BLaER1 treated with 17β-estradiol and CSF1 and Interleukin-3, amounts not matched to agents 10 nM and 100 nM (cell line): ENCODE results near the gene PASK.

Experiments
- H3K27ac ChIP-seq, 11 experiments: shearing (Covaris generic); formaldehyde crosslinking; 2 replicates each; pipeline ENCODE4 v1.8.1; 2022
- H3K27me3 ChIP-seq, 11 experiments: shearing (Covaris generic); formaldehyde crosslinking; 2 replicates each; pipeline ENCODE4 v1.8.1; 2022
- H3K36me3 ChIP-seq, 11 experiments: shearing (Covaris generic); formaldehyde crosslinking; 2 replicates each; pipeline ENCODE4 v1.8.1; 2022
- H3K4me1 ChIP-seq, 10 experiments: shearing (Covaris generic); formaldehyde crosslinking; 2 replicates each; pipeline ENCODE4 v1.8.1; 2022
- H3K4me2 ChIP-seq, 11 experiments: shearing (Covaris generic); formaldehyde crosslinking; 2 replicates each; pipeline ENCODE4 v1.8.1; 2022
- H3K4me3 ChIP-seq, 10 experiments: shearing (Covaris generic); formaldehyde crosslinking; 2 replicates each; pipeline ENCODE4 v1.8.1; 2022
- H3K9ac ChIP-seq, 11 experiments: shearing (Covaris generic); formaldehyde crosslinking; 2 replicates each; pipeline ENCODE4 v1.8.1; 2022
- H3K9me3 ChIP-seq, 11 experiments: shearing (Covaris generic); formaldehyde crosslinking; replicated peaks in 1 of 11; 2 replicates each; pipeline ENCODE4 v1.8.1; 2022
- H4K20me1 ChIP-seq, 11 experiments: shearing (Covaris generic); formaldehyde crosslinking; 2 replicates each; pipeline ENCODE4 v1.8.1; 2022
- Cebpa-rat ChIP-seq, 11 experiments: shearing (Covaris generic); IDR thresholded peaks; 2 replicates each; pipeline ENCODE4 v1.8.1; 2022

The PASK gene

DNA sequence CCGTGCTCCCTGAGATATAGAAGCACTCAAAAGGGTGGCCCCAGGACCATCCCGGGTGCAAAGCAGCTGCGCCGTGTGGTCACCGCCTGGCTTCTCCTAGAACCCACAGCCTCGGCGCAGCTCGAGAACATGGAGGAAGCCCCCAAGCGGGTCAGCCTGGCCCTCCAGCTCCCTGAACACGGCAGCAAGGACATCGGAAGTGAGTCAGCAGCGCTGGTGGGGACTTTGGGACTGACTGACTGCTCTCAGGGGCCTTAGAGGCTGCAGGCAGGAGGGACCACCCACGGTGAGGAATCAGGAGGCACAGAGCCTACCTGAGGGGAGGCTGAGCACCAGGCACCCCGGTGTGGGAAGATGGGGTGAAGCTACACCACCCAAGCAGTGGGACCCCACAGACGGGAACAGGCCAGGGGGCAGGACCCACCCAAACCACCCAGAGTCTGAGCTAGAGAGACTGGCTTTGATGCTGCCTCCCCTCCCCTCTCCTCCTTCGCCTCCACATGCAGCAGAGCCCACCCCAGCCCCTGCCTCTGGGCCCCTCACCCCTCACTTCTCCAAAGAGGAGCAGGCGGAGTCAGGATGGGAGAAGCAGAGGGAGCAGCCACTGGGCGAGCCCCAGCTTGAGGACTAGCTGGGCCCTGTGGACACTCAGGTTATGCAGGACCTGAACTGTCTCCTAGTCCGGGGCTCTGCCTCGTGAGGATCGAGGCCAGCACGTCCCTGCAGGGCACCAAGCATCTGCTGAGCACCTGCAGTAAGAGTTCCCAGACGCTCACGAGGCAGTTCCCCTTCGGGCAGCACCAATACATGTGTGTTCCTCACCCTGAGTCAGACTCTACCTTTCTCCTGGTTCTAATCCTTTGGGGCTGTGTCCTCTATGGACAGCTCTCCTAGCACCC is 75.9 kb downstream of the PASK start:
- peaks cover 0 to 62% (median 0%) of the 10 kb centered on the region in 11 experiments; a peak in 6 of 22 replicates for H4K20me1 ChIP-seq
- H3K36me3 ChIP-seq = peaks cover 0 to 19% (median 12%) of the 10 kb centered on the region in 11 experiments; a peak in 13 of 22 replicates
- peaks cover 0 to 13% (median 9%) of the 10 kb centered on the region in 10 experiments; a peak in 13 of 20 replicates for H3K4me1 ChIP-seq
- H3K27me3 ChIP-seq = no peaks in the 10 kb centered on the region
- H3K27ac ChIP-seq = no peak overlapping the region
- TF ChIP-seq Cebpa-rat (IDR thresholded peaks at IDR 0.05) = no peak
- H3K9me3 ChIP-seq = no peaks in the 10 kb centered on the region
- H3K4me2 ChIP-seq = no peak overlapping the region
- H3K4me3 ChIP-seq = no peak overlapping the region
- no peak overlapping the region for H3K9ac ChIP-seq

DNA sequence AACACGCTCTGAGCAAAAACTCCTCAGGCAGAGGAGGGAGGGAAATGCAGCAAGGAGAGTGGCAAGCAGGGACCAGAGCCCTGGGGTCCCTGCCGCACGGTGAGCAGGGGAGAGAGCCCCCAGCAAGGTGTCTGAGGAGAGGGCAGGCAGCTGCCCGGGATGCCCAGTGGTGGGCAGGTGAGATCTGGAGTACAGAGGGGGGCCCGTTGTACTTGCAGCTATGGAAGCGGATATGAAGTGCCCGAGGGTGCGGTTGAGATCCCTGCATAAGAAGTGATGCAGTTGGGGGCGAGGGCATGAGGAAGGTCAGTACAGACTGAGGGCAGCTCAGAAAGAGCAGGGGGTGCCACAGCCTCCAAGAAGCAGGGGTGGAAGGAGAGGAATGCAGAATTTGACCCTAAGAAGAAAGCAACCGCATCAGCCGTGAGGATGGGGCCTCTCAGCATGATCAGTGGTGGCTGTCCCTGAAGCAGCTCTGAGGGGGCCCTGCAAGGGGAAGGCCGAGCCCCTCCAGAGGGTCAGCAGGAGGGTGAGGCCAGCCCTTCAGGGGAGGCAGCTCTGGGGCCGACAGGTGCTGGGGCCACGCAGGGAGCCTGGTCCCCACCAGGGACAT is 76.6 kb downstream of the PASK start:
- no peak overlapping the region for H3K4me2 ChIP-seq
- H3K27me3 ChIP-seq = no peaks in the 10 kb centered on the region
- no peak for TF ChIP-seq Cebpa-rat (IDR thresholded peaks at IDR 0.05)

DNA sequence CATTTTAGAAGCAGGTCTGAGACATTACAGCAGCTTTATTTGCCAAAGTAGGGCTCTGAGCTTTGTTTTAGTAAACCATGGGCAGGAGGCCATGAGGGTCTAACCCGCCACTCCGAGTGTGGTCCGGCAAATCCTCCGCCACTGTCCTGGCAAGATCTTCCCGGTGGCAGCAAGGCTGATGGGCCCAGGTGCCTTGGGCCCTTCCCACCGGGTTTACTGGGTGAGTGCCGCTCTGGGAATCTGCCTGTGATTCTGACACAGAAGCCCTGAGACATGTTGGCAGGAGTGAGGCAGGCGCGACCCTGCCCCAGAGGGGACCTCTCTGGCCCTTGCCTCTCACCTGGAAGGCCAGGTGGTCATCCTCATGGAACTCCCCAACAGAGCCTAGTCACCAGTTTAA is 77.1 kb downstream of the PASK start:
- H3K9me3 ChIP-seq = no peaks in the 10 kb centered on the region
- H4K20me1 ChIP-seq = peaks cover 0 to 68% (median 0%) of the 10 kb centered on the region in 11 experiments; a peak in 6 of 22 replicates
- H3K4me3 ChIP-seq = no peak overlapping the region
- no peak overlapping the region for H3K27ac ChIP-seq
- H3K9ac ChIP-seq = no peak overlapping the region
- H3K27me3 ChIP-seq = no peaks in the 10 kb centered on the region
- H3K4me2 ChIP-seq = no peak overlapping the region
- H3K4me1 ChIP-seq = peaks cover 0 to 7% (median 3%) of the 10 kb centered on the region in 10 experiments; a peak in 13 of 20 replicates
- H3K36me3 ChIP-seq = peaks cover 0 to 19% (median 12%) of the 10 kb centered on the region in 11 experiments; a peak in 13 of 22 replicates
- TF ChIP-seq Cebpa-rat (IDR thresholded peaks at IDR 0.05) = no peak

More for the DNA sequence above, 76.6 kb downstream of the PASK start:
- Histone ChIP-seq H3K4me3 (no peak overlapping the region), H4K20me1 (peaks cover 0 to 63% (median 0%) of the 10 kb centered on the region in 11 experiments; a peak in 6 of 22 replicates), H3K4me1 (peaks cover 0 to 12% (median 8%) of the 10 kb centered on the region in 10 experiments; a peak in 13 of 20 replicates), H3K9ac (no peak overlapping the region), H3K36me3 (peaks cover 0 to 19% (median 12%) of the 10 kb centered on the region in 11 experiments; a peak in 13 of 22 replicates), H3K27ac (no peak overlapping the region), H3K9me3 (no peaks in the 10 kb centered on the region)

DNA sequence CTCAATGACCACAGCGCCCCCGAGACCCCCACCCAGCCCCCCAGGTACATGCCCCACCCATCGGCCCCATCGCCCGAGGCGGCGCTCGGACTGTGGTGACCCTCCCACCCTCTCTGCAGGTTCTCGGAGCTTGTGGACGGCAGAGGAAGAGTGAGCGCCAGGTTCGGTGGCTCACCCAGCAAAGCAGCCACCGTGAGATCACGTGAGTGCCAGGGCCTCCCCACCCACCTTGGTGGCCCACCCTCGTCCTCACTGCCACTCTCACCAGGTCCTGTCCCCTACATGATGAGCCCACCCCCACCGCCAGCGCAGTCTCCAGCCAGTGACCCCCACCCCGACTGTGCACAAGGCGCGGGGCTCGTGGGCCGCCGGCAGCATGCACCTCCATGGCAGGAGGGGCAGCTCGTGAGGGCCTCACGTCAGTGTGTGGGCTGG is 77.6 kb downstream of the PASK start:
- Histone ChIP-seq H3K4me2 (no peak overlapping the region), H3K4me3 (no peak overlapping the region), H3K36me3 (peaks cover 0 to 19% (median 12%) of the 10 kb centered on the region in 11 experiments; a peak in 13 of 22 replicates), H3K4me1 (peaks cover 0 to 4% (median 0%) of the 10 kb centered on the region in 10 experiments; a peak in 2 of 20 replicates), H3K9ac (no peak overlapping the region), H3K9me3 (no peaks in the 10 kb centered on the region), H3K27me3 (no peaks in the 10 kb centered on the region), H4K20me1 (peaks cover 0 to 72% (median 0%) of the 10 kb centered on the region in 11 experiments; a peak in 6 of 22 replicates), H3K27ac (no peak overlapping the region)
- no peak for TF ChIP-seq Cebpa-rat (IDR thresholded peaks at IDR 0.05)

DNA sequence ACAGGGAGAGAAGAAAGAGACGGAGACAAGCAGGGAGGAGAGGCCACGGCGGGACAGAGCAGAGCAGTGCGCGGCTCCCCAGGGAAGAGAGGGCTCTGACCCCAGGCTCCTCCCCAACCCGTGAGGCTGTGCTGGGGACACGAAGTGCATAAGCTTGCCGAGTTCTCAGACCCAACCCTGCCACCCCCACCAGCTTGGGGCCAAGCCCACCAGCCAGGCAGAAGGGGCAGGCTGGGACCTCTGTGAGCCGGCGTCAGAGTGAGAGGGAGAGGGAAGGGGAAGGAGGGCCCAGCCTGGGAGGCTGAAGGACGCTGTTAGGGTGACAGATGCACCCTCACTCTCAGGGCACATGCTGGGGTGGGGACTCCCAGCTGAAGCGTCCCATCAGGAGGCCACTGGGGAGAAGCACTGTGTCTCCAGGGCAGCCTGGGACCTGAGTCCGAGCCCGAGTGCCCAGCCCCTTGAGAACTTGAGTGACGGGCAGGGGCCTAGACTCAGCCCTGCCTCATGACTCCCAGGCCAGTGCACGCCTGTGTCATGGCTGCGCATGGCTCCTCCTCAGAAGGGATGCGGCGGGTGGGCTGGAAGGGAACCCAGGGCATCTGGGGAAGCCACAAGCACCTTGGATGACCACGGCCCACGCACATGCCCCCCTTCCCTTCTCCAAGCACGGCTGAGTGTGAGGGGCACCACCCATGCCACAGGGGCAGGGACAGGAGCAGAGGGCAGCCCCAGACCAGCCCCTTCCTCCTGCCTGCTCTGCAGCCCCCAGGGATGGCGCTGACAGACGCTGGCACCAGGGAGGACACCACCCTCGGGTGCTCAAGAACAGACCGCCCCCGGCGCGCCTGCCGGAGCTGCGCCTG is 78.2 kb downstream of the PASK start:
- no peak overlapping the region for H3K9ac ChIP-seq
- no peak overlapping the region for H3K4me3 ChIP-seq
- H3K27me3 ChIP-seq = no peaks in the 10 kb centered on the region
- no peak overlapping the region for H3K4me2 ChIP-seq
- H4K20me1 ChIP-seq = peaks cover 0 to 78% (median 0%) of the 10 kb centered on the region in 11 experiments; a peak in 6 of 22 replicates
- no peaks in the 10 kb centered on the region for H3K9me3 ChIP-seq
- 0 out of 20 replicates have a peak, but pooled peaks cover 0 to 4% (median 0%) of the 10 kb centered on the region in 10 experiments for H3K4me1 ChIP-seq
- peaks cover 0 to 19% (median 11%) of the 10 kb centered on the region in 11 experiments; a peak in 13 of 22 replicates for H3K36me3 ChIP-seq
- H3K27ac ChIP-seq = no peak overlapping the region
- TF ChIP-seq Cebpa-rat (IDR thresholded peaks at IDR 0.05) = no peak

DNA sequence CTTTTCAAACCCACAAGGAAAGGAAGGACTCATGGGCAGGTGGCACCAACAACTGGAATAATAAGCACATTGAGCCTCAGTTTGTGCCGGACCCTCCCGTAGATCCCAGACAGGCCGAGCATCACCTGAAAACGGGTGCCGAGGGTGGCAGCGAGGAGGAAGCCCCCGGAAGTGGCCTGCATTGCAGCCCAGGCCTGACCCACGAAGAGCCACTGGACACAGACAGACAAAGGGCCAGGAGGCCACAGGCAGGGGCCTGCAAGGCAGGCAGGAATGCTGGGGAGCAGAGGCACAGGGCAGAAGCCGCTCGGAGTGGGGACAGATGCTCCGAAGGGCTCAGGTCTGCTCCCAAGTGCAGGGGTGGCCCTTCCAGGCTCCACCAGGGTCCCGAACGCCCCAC is 78.9 kb downstream of the PASK start:
- H3K4me2 ChIP-seq = no peak overlapping the region
- no peaks in the 10 kb centered on the region for H3K27me3 ChIP-seq
- no peak overlapping the region for H3K4me3 ChIP-seq
- TF ChIP-seq Cebpa-rat (IDR thresholded peaks at IDR 0.05) = no peak
- H4K20me1 ChIP-seq = peaks cover 0 to 83% (median 0%) of the 10 kb centered on the region in 11 experiments; a peak in 6 of 22 replicates
- H3K9ac ChIP-seq = no peak overlapping the region
- no peaks in the 10 kb centered on the region for H3K9me3 ChIP-seq
- 0 out of 20 replicates have a peak, but pooled peaks cover 0 to 4% (median 0%) of the 10 kb centered on the region in 10 experiments for H3K4me1 ChIP-seq
- peaks cover 0 to 15% (median 6%) of the 10 kb centered on the region in 11 experiments; a peak in 13 of 22 replicates for H3K36me3 ChIP-seq
- no peak overlapping the region for H3K27ac ChIP-seq

DNA sequence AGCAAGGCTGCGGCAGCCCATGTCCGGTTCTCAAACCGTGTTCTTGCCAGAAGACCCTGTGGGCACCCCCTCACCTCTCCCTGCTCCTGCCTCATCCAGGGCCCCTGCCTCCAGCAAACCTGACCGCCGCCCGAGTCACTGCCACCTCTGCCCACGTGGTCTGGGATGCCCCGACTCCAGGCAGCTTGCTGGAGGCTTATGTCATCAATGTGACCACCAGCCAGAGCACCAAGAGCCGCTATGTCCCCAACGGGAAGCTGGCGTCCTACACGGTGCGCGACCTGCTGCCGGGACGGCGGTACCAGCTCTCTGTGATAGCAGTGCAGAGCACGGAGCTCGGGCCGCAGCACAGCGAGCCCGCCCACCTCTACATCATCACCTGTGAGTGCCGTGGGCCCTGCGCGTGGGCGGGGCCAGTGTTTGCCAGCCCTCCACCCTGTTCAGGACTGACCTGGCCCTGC is 79.4 kb downstream of the PASK start:
- H3K4me1 ChIP-seq = 0 out of 20 replicates have a peak, but pooled peaks cover 0 to 4% (median 0%) of the 10 kb centered on the region in 10 experiments
- H3K4me3 ChIP-seq = no peak overlapping the region
- H3K9me3 ChIP-seq = no peaks in the 10 kb centered on the region
- H3K27me3 ChIP-seq = no peaks in the 10 kb centered on the region
- TF ChIP-seq Cebpa-rat (IDR thresholded peaks at IDR 0.05) = no peak
- H4K20me1 ChIP-seq = peaks cover 0 to 88% (median 0%) of the 10 kb centered on the region in 11 experiments; a peak in 6 of 22 replicates
- H3K27ac ChIP-seq = no peak overlapping the region
- no peak overlapping the region for H3K9ac ChIP-seq
- peaks cover 0 to 10% (median 2%) of the 10 kb centered on the region in 11 experiments; a peak in 12 of 22 replicates for H3K36me3 ChIP-seq
- no peak overlapping the region for H3K4me2 ChIP-seq
